GM19328 (cell line): ENCODE data around the gene SLC25A26.

Experiments used
- ATAC-seq: cut with Tn5 transposase; IDR thresholded peaks from one replicate; pipeline ENCODE4 v1.9.1; 2021; ENCODE audit warnings: mild to moderate bottlenecking, moderate library complexity; ENCODE audit not compliant: unreplicated experiment

SLC25A26 gene

DNA sequence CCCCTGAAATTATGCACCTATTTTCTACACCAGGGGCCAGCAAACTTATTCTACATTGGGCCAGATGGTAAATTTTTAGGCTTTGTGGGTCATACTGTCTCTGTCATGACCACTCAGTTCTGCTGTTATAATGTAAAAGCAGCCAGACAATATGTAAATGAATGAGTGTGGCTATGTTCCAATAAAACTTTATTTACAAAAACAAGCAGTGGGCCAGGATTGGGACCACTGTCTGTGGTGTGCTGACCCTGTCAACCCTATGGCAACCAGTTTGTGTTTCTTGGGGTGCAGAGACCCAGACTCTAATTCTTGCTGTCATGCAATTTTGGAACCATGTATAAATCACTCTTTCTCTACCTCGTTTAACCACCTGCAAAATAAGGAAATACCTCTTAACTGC lies 205.3 kb downstream of the SLC25A26 start:
- ATAC-seq, result no peak

DNA sequence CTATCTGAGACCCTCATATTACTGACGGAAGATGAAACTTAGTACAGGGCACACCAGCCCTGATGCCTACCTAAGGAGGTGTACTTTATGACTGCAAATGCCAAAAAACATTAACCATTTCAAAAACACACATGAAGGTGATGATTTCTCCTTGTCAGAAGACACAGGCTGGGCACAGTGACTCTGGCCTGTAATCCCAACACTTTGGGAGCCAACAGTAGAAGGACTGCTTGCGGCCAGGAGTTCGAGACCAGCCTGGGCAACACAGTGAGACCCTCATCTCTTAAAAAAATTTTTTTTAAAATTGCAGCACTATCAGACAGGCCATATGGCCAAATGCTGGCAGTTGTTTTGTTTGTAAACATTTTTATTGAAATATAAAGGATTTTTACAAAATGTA lies 206.6 kb downstream of the SLC25A26 start:
- no peak for ATAC-seq

DNA sequence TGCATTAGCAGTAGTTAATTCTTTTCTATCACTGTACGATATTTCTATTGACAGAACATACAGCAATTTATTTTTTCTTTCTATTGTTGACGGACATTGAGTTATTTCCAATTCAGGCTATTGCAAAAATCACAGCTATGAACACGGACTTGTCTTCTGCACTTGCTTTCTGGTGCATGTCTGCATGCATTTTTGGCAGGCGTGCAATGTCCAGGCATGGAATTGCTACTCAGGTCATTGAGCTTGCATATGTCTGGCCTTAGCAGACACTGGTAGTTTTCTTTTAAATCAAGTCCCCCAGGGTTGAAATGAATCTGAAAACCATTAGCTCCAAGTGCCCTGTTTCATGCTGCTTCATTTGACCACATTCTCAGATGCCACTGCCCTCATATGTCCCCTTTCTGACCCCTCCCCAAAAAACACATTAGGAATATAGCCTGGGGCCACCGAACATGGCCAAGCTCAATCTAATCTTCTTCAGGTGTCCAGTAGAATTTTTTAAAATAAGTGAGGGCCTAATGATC lies 207.2 kb downstream of the SLC25A26 start:
- no peak for ATAC-seq
